Activated CD8-positive, alpha-beta memory T cell treated with anti-CD3 and anti-CD28 coated beads, Interleukin-2, amount 50 U/mL, for 48 hours (primary cell): ENCODE measurements around the gene DCAF8.

ENCODE experiments used
- DNase-seq: peaks from one replicate; pipeline ENCODE4 v3.0.0-alpha.2; 2020

DCAF8 gene

DNA sequence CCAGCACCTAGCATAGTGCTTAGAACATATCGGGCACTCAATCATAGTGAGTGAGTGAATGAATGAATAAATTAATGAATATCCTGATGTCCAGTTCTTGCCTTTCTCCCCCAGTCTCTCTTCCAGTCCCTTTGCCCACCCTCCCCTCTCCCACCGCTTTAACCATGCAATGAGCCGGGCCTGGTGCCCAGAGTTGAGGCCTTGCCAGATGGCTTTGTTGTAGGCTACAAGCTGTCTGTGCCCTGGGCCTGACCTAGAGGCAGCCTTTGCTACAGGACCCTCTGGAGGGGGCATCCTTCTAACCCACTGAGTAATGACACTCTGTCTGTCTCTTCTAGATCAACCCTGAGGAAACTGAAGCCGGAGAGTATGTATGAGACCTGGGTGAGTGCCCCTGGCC is 65.1 kb downstream of the DCAF8 start:
- DNase-seq = no peak

DNA sequence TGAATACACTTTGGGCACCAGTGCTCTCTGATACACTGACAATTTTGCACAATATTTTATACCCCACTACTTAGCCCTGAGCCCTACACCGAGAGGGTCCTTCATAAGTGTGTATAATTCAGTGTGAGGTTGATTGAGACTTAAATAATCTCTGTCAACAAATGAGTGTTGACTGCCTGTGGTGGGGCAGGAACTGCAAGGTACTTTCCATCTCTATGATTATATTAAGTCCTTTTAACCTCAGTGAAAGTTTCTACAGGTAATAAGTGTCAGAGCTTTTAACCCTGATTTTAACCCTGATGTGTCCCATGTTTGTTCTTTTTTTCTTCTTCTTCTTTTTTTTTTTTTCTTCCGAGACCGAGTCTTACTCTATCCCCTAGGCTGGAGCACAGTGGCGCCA is 66.2 kb downstream of the DCAF8 start:
- no peak for DNase-seq

DNA sequence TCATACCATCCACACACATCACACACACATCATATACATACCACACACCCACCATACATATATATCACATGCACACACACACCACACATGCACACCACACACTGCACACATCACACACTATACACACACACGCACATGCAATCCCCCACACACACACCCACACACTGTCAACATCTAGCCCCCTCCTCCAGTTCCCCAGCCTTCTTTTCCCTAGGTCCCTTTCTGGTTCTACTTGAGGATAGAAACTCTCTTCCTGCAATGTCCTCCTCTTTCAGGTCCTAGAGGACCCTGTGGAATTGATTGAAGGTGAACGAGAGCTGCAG is 67.7 kb downstream of the DCAF8 start:
- no peak for DNase-seq

DNA sequence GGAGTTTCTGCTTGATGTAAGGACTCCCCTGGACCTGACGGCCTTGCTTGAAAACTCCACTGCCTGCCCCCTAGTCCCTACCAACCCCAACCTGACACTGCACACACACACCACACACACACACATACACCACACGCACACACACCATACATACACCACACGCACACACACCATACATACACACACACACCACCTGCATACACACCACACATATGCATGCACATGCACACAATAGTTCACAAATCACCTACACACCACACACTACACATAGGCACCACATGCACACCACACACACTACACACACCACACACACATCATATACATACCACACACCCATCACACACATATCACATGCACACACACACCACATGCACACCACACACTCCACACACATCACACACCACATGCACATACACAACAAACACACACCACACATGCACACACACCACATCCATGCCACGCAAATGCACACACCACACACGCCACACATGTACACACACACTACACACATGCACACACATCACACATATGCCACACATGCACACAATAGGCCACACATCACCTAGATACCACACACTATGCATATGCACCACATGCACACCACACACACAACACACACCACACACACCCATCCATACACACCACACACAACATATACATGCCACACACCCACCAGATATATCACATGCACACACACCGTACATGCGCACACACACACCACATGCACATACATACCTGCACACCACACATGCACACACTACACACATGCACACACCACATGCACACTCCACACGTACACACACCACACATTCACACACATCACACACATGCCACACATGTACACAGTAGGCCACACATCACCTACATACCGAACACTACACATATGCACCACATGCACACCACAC is 68.3 kb downstream of the DCAF8 start:
- DNase-seq = no peak

DNA sequence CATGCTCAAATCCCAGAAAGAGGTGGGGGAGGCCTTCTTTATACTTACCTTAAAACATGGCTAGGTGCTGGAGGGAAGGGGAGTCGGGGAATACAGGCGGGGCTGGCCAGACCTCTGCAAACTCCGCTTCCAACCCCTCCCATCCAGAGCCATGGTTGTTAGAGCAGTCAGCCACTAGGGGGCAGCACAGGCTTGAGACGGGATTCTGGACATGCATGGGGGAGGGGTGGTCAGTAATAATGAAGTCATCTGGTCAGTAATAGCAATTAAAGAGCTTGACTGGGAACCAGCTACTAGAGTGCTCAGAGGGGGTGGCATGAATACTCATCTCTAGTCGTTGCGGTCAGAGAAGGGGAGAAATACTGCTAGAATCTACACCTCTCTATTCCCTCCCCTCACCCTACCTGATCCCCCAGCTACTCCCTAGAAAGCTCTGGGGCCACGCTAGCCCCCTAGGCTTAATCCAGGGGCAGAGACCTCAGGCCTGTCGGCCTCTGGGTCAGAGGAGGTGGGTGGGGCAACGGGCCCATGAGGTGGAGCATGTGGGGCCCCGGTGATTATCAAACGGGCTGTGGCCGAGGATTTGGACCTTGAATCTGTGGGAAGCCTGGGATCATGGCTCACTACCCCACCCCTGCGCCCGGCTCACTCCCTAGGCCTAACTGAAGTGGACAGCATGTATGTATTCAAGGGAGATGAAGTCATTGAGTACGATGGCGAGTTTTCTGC is 69.1 kb downstream of the DCAF8 start:
- peak; percentile 97 for DNase-seq

DNA sequence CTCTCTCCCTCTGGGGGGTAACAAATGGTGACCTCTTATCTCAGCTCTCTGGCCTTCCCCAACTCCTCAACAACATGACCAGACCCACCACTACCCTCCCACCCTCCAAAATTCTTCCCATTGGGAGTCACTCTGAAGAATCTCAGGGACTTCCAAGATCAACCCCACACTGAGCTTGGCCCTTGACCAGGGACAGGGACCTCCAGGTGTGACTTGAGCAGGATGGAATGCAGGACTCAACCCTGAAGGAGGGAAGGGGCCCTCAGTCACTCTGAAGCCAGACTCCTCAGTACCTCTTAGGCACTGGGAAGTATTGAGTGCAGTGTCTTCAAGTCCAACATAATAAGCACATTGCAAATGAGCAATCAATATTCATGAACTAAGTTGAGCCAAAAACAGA is 70.1 kb downstream of the DCAF8 start:
- no peak for DNase-seq

DNA sequence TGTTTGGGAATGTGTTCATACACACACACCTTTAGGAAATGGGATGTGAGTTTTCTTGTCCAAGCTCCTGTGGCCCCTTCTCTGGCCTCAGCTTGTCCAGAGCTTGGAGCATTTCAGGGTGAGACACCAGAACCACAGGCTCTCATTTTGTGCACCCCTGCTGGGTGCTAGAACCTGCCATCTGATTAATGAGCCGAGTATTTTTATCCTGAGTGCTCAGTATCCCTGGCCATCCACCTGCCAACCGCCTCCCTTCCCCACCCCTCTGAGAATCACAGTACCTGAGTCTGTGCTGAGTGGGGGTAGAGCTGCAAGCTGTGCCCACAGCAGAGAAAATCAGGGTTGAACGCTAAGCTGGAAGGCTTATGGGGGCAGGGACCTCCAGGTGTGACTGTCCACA is 70.6 kb downstream of the DCAF8 start:
- DNase-seq = no peak

DNA sequence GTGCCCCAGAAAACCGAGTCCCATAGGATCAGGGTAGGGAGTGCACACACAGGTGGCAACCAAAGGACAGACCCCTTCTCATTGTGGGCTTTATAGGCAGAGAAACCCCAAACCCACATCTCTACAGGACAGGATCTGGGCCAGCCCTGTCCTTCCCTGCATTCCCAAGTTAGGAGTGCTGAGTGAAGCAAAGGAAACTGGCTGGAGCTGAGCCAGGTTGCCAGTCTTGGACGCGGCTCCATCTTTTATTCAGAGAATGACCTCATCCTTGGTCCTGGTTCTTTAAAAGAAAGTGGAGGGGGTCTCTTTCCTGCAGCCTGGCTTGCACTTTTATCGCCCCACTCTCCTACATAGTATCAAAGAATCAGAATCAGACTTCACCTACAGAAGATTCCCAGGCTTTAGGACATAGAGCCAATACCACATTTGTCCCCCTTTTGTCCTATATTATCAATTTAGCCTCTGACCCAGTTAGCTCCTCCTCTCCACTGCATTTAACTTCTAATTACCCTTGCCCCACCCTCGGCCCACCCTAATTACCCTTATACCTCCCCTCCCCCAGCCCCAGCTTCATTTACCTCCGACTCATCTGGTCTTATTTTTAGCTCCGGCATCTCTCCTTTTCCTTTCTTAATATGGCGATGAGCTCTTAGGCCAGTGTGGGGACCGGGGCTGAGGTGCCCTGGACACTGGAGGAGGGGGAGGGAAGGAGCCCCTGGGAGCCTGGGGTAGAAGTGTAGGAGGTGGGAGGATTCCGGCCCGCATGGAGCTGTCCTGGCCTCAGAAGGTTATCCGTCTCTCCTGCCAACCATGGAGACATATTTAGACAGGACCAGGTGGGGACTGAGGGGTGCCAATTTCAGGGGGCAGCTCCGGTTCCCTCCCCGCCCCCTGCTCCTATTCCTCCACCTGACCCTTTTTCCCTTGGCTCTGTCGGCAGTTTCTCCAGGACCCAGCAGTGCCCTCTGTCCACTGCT is 72.4 kb downstream of the DCAF8 start, which contains the start of gene CASQ1:
Gene CASQ1 (plus strand): TSS at position 927 of the 977 bp plus-strand sequence. CDS start 177 bp downstream, outside the sequence.
- DNase-seq = no peak

DNA sequence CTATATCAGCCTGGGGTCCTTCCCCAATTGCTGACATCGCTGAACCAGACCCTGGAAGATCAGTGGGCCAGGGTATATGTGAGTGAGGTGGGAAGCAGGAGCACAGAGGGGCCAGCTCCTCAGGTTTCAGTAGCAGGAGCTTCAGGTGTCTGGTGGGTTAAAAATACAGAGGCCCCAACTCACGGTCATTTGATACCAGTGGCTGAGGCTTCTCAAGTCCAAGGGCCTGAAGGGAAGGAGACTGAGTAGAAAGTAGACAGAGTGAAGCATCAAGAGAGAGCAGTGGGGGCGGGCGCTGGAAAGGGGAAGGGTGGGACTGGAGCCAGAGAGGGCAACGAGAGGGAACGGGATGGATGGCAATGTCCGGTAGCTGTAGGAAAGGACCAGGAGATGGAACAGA is 74.0 kb downstream of the DCAF8 start:
- no peak for DNase-seq

DNA sequence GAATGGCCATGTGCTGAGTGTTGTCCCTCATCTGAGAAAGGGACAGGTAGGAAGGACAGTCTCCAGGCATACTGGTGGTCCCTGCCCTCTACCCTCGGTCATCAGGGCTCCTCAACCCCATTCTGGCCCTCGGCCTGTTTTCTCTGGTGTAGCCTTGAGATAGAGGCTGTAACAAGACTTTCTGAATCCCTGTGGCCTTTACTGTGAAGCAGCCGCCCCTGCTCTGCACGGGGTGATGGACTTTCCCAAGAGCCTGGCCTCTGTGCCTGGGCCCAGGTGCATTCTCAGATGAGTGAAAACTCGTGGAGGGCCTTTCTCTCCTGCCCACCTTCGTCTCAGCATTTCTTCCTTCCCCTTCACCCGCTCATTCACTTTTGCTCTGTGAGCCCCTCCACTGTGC is 74.9 kb downstream of the DCAF8 start:
- no peak for DNase-seq

DNA sequence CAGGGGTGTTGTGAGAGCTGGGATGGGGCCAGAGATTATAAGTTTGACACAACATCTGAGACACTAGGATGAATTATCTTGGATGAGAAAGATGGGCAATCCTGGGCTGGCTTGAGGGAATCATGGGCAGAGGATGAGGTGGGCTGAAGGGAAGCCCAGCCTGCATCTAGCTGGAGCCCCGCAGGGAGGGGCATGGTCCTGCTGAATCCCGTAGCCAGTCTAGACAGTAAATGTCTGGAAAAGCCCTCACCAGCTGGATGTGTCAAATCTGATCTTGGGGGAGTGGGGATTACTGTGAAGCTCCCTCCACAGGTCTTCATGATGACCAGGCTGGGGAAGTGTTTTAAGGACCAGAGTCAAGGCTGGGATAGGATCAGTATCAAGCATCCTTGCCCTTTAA is 75.6 kb downstream of the DCAF8 start:
- no peak for DNase-seq

DNA sequence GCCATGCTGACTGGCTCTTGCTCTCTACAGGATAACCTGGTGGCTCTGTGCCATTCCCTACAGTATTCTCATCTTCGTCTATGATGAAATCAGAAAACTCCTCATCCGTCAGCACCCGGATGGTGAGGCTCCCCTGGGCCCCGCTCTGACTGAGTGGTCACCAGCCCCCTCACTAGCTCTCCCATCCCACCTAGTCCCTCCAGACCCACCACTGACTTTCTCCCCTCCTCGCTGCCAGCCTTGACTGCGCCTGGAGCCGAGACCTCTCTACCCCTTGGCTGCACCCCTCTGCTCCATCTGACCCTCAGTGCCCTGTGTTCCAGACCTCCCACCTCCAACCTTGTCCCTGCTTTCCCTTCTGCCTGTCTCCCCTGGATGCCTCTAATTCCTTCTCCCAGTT is 76.1 kb downstream of the DCAF8 start:
- DNase-seq = no peak

DNA sequence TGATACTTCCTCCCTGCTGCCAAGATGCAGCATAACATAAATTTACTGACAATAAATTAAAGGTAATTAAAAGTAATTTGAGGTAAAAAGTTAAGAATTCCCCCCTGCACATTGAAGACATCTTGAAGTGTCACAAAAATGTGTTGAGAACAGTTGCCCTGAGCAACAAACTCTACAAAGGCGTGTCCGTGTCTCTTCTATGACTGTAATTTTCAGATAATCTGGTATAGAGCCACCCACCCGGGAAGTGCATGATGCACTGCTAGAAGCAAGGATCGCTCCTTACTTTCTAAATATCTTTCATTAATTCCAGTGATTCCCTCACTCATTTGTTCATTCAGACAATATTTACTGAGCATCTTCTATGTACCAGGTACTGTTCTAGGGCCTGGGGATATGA is 83.0 kb downstream of the DCAF8 start:
- no peak for DNase-seq

DNA sequence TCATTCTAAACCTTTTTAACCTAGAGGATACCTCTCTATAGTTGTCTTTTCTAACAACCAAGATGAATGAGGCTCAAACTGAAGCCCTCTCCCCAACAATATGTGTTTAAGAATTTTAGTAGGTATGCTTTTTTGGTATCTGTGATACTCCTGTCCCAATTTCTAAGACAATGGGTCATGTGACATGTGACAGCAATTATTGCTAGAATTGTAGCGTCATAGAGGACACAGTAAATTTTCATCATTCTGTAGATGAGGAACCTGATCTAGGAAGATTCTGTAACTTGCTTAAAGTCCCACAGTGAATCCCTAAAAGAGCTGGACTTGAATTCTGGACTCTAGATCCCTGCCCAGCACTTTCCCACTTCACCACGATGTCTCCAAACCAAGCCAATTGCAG is 83.6 kb downstream of the DCAF8 start:
- DNase-seq = no peak

DNA sequence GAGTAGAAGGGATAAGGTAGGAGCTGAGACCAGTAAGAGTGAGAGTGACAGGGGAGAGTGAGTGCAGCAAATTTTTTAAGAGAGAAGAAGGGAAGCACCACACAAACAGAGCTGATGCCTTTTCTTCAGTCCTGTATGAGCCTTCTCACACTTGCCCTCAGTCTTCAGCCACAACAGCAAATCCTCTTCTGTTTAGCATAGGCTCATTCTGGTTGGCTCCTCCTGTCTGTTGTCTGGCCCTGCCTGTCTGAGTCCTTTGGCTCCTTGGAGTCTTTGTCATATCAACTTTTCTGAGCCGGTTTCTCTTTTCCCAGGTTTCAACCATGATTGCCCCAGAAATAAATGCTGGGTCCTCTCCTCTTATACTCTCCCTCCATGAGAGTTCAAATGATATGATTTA is 84.7 kb downstream of the DCAF8 start:
- no peak for DNase-seq

DNA sequence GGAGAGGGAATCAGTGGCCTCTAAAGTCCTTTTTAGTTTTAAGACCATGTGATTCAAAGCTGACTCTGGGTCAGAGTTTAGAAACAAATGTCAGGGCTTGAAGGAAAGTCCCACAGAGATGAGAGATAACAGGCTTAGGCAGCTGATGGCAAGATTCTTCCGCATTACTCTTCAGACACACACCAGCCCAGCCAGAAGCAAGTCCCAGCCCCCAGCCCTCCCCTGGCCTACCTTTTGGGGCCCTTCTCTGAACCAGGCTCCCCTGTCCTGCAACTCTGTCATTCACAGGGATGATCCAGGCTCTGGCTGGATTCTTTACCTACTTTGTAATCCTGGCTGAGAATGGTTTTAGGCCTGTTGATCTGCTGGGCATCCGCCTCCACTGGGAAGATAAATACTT is 85.1 kb downstream of the DCAF8 start:
- no peak for DNase-seq

DNA sequence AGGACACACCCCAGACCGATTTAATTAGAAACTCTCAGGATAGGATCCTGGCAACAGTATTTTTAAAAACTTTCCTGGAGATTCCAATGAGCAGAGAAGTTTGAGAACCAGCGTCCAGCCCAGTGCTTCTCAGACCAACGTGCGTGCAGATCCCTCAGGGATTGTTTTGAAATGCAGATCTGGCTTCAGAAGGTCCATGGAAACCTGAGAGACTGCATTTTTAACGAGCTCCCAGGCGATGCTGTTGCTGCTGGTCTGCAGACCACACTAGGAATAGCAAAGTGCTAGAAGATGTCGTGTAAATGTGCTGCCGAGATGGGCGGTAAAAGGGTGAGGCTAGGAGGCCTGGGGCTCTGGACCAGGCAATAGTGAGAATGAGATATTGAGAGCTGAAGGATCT is 90.4 kb downstream of the DCAF8 start:
- DNase-seq = no peak

DNA sequence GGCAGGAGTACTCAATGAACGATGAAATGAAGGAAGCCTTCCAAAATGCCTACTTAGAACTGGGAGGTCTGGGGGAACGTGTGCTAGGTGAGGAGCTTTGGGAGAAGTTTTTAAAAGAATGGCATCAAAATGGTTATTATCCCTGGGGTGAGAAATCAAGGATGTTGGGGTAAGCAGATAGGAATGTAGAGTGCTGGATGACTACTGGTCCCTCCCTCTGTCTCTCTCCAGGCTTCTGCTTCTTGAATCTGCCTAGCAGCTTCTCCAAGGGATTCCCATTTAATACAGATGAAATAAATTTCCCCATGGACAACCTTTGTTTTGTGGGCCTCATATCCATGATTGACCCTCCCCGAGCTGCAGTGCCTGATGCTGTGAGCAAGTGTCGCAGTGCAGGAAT is 91.0 kb downstream of the DCAF8 start:
- no peak for DNase-seq

DNA sequence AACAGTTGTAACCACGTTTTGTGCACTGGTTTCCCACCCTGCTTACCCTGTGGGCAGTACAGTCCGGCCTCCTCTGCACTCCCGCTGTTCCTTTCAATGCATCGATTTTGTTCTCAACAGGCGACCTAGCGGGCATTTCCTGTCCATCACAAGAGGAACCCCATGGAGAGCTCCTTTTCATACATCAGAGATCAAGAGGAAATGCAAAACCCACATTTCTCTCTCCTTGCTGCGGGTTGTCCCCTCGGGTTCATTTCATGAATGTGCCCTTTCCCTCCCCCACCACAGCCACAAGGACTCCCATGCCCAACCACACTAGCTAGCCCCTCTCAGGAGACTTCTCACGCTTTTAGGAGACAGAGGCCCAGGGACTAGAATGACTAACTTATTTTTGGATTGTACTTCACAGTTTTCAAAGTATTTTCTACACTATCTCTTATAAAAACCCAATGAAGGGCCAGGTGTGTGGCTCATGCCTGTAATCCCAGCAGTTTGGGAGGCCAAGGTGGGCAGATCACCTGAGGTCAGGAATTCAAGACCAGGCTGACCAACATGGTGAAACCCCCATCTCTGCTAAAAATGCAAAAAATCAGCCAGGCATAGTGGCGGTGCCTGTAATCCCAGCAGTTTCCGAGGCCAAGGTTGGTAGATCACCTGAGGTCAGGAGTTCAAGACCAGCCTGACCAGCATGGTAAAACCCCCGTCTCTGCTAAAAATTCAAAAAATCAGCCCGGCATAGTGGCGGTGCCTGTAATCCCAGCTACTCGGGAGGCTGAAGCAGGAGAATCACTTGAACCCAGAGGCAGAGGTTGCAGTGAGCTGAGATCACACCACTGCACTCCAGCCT is 92.6 kb downstream of the DCAF8 start:
- no peak for DNase-seq

DNA sequence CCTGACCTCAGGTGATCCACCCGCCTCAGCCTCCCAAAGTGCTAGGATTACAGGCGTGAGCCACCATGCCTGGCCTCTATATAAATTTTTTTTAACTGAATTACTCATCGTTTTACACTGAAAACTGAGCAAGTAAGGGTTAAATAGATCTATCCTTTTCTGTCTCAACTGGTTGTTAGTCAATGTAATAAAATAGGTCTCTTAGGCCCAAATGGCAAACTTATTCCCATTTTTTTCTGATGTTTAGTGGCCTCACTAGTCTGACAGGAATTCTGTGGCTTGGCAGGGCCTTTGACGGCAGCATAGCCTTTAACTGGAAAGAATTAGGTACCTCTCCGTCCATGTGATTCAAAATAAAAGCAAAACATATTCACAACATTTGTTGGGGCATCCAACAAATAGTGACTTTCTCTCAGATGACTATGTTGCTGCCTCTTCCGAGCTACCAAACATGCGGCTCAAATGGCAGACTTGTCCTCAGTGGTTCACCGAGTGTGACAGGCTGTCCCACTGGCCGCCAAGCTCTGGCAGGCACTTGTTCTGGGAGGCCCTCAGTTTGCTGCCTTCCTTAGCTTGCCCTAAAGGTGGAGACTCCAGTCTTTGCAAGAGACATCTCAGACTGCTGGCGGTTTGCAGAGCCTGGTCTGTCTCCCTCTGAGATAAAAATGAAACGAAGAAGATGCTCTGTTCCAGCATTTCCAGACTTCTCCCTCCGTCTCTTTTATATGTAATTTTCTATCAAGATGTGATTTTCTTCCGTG is 93.6 kb downstream of the DCAF8 start:
- no peak for DNase-seq

DNA sequence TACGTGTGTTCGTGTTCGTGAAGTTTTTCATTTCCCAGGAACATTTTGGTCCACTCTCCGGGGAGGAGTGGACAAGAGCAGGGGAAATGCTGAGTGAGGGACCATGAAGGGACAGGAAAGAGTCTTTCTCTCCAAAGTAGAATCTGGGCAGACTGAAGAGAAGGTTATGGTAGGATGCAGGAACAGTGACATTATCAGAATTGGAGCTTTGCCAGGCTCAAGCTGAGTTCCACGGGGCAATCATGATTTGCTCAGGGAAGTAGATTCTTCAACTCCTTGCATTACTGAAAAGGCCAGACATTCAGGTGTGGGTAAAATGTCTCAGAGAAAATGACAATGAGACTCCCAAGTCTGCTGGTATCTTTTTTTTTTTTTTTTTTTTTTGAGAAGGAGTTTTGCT is 94.3 kb downstream of the DCAF8 start:
- DNase-seq = no peak

DNA sequence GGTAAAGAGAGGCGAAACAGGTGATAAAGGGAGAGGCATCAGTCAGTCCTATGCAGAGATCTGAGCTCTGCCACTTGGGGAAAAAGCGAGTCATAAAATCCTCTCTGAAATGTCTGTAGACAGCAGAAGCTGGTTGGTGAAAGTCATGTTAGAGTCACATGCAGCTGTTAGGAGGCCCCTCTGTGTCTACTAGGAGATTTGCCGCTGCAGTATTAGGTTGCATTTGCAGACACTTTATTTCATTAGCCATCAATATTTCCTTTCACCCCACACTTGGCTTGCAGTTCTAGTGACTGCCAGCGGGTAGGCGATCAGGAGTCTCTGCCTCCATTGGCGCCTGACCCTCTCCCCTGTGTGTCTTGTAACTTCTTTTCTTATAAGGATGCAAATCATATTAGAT is 94.8 kb downstream of the DCAF8 start:
- no peak for DNase-seq
